Smooth muscle cell of bladder (primary cell): Measurements from ENCODE around the gene MGME1. TPM values are rescaled to one million over a fixed set of nuclear protein-coding genes. Genes with fewer than 3 reads are reported as not detected.

Experiments
- total RNA-seq: library from RNA; depleted of rRNA; stranded (reverse); fragments of >200 nt; gene quantifications from 2 replicates; pipeline ENCODE4 v1.2.3, GENCODE V29; 2014

The MGME1 gene
- total RNA-seq = 5.0 and 6.7 TPM in 2 replicates

DNA sequence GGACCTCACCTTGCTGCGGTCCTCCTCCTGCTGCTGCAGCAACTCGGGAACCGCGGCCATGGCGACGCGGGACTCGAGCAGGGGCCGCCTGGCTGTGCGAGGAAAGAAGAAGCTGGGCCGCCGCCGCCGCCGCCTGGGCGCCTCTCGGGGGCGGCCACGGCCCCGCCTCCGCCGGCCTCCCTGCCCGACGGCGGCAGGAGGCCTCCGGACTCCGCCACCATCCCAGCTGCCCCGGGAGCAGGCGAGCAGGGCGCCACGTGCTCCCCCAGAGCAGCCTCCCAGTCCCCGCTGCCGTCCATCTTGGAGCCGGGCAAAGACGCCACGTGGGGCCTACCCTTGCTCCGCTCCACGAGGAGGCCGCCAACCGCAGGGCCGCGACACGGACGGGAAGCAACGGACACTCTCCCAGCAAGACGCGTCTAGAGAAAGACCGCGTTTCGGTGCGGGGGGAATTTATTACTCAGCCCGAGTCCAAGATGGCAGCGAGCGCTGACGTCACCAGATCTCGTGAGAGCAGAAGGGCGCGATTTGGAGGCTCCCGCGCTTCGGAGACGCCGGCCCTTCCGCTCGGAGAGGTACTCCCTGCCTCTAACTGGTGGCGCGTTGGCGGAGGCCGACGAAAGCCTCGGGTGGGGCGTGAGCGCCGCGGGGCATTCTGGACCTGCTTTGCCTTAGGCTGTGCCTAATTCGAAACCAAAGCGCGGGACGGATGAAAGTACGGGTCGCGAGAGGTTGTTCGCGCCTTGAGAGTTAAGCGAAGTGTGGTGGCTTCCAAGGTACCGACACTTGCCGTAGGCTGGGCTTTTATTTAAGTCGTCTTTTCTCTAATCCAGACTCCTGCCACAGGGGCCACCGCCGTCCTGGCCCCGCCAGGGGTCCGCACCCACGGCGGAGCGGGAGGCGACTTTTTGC lies at the start of gene MGME1, which contains the start of gene SNX5:
Gene MGME1 (plus strand): TSS at position 653 of the 912 bp plus-strand sequence. CDS start 842 bp downstream, outside the sequence.
Gene SNX5 (minus strand): TSS at position 429 of the 912 bp plus-strand sequence. CDS start 369 bp downstream, at position 60.

Other genes with a start within 250 kb of the MGME1 start
- gene SNX5, start 224 bp upstream of the MGME1 start, total RNA-seq = 83.0 and 86.0 TPM in 2 replicates
- gene OVOL2, start 88.9 kb downstream of the MGME1 start, total RNA-seq = not detected in 2 replicates
- gene KAT14, start 168.8 kb downstream of the MGME1 start, total RNA-seq = 15.9 and 19.1 TPM in 2 replicates
- 8.5 and 11.1 TPM in 2 replicates for gene PET117, start 168.8 kb downstream of the MGME1 start, total RNA-seq